GM18511 (cell line): ENCODE measurements around the gene HPX.

Source experiments
- ATAC-seq: cut with Tn5 transposase; IDR thresholded peaks from one replicate; pipeline ENCODE4 v1.9.1; 2021; ENCODE audit warnings: mild to moderate bottlenecking, moderate library complexity; ENCODE audit not compliant: unreplicated experiment

HPX gene, protein sequence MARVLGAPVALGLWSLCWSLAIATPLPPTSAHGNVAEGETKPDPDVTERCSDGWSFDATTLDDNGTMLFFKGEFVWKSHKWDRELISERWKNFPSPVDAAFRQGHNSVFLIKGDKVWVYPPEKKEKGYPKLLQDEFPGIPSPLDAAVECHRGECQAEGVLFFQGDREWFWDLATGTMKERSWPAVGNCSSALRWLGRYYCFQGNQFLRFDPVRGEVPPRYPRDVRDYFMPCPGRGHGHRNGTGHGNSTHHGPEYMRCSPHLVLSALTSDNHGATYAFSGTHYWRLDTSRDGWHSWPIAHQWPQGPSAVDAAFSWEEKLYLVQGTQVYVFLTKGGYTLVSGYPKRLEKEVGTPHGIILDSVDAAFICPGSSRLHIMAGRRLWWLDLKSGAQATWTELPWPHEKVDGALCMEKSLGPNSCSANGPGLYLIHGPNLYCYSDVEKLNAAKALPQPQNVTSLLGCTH

DNA sequence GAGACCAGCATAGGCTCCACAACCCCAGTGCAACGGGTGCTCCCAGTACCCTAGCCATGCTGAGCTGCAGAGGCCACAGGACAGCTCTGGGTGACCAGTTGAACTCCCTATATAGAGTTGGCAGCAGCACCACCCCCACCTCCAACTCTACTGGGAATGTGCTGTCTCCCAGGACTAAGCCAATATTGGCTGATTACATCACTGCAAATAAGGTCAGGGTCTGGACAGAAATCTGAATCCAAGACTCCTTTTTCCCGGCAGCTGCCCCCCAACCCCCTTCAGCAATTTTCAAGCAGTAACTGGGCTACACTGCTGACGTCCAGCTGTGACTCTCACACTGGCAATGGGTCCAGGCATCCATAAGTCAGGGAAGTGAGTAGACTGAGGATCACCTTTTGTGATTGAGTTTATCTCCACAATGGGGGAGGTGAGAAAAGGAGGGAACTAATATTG, at the start of gene HPX:
HPX (minus strand) TSS at position 82 of the 453 bp plus-strand sequence; CDS start at position 58, 24 bp downstream.
- no peak for ATAC-seq

DNA sequence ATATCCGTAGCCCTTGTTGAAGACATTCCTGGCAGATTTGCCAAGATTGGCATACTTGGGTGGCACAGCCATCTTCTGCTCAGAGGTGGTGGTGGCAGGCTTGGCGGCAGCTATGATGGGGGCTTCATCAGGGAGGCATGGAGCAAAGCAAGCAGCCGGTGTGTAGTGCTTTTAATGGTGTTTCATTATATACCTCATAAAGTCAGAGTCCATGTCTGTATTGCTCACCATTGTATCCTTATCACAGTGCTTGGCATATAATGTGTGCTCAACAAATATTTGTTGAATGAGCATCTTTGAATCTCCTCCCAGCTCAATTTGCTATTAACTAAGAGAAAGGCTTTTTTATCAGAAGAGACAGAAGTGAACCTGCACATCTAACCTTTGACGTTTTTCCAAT, 48.5 kb upstream of the HPX start:
- ATAC-seq, result no peak

DNA sequence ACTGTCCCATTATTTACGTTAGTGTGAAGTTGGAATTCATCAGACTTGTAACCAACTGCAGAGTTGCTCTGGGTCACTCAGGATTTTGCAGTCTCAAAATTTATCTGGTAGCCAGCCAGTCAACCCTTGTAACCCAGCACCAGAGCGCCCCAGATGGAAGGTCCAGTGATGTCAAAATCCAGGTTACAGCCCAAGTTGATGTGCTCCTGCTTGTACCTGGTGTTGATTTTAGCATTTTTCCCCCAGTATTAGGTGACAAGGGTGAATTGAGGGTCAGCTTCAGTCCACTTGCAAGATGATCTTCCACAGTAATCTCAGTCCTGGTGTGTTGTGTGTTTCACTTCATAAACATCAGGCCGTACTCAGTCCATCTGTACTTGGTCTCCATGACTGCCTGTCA, 48.0 kb upstream of the HPX start:
- ATAC-seq, result no peak

DNA sequence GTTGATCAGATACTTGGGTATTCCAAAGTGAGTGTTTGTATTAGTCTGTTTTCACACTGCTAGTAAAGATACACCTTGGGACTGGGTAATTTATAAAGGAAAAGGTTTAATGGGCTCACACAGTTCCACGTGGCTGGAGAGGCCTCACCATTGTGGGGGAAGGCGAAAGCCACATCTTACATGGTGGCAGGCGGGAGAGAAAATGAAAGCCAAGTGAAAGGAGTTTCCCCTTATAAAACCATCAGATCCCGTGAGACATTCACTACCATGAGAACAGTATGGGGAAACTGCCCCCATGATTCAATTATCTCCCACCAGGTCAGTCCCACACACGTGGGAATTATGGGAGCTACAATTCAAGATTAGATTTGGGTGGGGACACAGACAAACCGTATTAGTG, 47.6 kb upstream of the HPX start:
- no peak for ATAC-seq

DNA sequence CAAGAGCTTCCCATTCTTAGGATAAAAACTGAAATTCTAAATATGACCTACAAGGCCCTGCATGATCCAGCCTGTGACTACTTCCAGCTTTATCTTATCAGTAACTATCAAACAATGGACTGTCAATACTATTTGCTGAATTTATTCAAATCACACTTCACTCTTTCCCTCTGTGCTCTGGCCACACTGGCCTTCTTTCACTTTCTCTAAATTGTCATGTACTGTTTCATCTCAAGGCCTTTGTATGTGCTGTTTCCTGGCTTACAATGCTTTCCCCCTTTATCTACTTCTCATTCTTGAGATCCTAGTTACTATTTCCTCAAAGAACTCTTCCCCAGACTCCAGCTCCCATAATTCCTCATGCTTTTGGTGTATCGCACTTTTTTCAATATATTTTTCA, 46.2 kb upstream of the HPX start:
- no peak for ATAC-seq

DNA sequence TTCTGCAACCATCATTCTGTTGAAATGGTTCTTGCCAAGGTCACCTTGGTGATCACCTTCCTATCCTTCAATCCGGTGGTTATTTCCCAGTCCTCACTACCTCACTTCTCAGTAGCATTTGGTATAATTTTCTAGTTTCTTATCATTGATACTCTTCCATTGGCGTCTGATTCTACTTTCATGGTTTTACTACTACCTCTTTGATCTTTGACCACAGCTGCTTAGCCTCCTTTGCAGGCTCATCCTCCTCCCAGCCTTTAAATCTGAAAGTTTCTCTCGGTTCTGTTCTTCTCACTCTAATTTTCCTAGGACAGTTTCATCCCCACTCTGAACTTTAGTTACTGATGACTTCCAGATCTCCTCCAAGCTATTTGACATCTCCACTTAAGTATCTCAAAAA, 45.5 kb upstream of the HPX start:
- no peak for ATAC-seq

DNA sequence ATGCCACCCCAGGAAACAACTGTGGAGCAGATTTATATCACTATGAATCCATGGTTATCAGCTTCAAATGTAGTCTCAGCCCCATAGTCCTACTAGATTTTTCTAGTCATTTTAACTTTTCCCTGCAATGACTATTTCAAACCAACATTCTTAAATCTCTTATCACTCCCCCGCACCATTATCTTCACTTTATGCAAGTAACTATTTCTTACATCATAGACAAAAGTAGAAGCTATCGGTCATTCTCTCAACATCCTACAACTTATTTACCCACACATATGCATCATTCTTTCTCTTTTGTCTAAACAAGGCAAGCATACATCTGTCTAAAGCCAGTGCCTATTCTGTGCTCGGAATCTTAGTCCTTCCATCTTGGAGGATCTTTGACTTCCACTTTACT, 44.9 kb upstream of the HPX start:
- no peak for ATAC-seq

DNA sequence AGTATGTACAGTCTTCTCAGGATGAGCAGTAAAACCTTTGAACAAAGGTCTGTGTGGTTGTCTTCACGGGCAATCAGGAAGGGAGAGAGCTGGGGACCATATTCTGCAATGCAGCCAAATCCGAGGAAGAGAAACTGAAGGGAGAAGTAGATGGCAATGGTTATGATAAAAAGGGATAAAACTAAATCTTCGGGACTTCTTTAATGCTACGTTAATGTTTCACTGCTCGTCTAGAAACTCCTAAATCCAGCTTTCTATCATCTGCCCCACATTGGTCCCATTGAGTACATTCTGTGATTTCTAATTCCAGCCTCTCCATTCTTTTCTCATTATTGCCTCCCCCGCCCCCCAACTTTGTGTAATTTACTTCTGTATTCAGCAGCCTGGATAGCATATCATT, 42.2 kb upstream of the HPX start:
- no peak for ATAC-seq

DNA sequence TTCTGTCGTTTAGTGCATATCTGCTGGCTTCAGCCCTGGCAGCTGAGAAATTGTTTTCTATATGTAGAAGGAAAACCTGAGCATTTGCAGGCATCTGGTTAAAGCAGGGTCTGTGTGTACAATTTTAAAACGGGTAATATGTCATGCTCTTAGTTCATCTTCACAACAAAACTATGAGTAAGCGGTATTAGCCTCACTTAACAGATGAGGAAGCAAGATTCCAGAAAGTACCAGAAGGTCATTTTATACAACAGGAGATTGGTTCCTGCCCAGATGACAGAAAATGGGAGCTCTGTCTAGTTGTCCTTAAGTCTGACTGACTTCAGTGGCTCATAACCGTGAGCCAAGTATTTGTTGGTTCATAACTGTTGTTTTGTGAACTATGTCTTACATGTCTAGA, 41.7 kb upstream of the HPX start:
- ATAC-seq, result no peak

DNA sequence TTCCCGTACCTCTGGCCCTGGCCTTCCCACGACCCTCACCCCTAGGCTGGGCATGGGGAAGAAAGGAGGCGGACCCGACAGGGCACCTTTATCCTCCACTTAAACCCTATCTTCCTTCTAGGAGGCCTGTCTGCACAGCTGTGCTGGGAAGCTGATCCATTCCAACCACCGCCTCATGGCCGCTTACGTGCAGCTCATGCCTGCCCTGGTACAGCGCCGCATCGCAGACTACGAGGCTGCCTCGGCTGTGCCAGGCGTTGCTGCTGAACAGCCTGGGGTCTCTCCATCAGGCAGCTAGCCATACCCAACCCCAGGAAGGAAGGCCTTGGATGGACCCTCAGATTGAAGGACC, 41.1 kb upstream of the HPX start:
- peak; percentile 2 for ATAC-seq

DNA sequence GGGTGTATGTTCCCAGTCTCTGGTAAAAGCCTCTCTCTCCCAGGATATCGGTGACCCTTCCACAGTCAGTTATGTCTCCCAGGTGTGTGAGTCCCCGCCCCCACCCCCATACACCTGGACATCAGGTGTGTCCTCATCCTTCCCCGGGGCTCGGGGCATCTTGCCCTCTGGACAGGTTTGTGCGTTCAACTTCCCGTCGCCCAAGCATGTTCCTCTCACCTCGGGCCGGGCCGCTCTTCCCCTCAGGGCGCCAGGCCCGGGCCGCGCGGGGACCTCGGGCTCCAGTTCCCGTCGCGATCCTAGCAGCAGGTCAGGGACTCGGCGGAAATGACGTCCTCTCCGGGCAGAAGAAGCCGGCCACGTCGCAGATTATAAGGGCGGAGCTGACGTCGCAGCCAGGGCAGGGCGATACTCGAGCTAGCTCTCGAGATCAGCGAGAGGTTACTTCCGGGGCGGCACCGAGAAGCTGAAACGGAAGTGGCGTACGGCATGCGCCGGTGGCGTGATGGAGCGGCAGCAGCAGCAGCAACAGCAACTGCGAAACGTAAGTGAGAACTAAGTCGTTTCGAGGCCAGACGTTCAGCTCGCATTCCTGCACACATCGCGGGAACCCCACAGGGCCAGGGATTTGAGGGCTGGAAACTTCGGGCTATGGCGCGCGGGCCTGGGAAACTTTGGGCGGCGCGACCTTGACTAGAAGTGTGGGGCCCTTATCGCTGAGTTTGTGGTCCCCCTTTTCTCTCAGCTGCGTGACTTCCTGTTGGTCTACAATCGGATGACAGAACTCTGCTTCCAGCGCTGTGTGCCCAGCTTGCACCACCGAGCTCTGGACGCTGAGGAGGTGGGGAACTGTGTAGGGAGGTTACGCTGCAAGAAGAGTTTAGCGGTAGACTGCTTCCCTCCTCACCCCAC, 40.5 kb upstream of the HPX start, which contains the start of the genes ARFIP2 and TIMM10B:
ARFIP2 (minus strand) TSS at position 320 of the 912 bp plus-strand sequence. CDS start 910 bp downstream, outside the sequence.
TIMM10B (plus strand) TSS at position 490 of the 912 bp plus-strand sequence; CDS start at position 506, 16 bp downstream.
- peak; percentile 98 for ATAC-seq

DNA sequence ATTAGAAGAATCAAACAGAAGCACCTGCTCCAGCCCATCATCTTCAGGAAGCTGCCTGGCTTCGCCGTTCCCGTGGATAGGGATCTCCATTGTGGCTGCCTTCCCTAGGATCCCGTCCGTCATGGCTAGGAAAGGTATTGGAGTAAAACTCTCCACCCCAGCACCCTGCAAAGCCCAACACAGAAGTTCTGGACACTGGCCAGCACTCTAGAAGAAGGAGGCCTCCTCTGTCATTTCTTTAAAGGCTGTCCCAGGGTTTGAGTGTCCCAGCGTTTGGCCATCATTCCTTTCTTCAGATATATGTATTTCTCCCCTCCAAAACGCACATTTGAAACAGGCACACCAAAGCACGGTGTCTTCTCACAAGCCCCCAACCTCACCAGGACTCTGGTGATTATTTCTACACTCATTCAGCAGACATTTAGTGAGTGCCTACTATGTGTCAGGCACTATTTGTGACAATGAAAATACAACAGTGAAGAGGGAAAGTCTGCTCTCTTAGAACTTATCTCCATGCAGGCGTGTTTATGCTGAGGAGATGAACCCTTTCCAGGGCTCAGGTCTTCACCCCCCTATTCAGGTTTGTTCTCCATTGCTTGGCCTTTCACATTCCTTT, 39.6 kb upstream of the HPX start:
- no peak for ATAC-seq

DNA sequence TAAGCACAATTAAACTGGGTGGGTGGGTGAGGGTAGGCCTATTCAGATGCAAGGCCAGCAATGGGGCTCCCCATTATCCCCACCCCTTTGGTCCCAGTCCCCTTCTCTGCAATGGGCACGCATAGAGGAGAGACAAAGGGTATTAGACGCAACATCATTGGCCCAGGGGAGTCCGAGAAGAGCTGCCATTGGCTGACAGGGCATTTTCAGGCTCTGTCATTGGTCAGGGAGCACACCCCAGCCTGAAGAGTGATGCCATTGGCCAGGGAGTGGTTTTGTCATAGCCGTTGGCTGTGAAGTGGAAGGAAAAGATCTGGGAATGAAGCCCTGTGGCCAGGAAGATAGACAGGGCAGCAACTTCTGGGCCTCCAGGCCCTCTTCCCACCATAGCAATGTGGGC, 35.8 kb upstream of the HPX start:
- no peak for ATAC-seq

DNA sequence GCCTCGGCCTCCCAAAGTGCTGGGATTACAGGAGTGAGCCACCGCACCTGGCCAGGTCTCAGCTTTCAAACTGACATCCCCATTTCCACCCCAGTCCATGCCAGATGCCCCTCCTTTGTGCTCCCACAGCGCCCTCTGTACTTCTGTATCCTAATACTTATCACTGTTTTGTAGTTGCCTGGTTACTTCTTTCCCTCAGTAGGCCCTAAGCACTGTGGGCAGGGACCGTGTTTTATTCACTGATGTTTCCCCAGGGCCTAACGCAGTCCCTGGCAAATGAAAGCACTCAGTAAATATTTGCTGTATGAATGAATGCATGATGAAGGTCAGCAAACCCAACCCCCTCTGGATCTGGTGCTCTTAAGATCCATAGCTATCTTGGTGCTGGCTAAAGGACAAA, 35.1 kb upstream of the HPX start:
- no peak for ATAC-seq

DNA sequence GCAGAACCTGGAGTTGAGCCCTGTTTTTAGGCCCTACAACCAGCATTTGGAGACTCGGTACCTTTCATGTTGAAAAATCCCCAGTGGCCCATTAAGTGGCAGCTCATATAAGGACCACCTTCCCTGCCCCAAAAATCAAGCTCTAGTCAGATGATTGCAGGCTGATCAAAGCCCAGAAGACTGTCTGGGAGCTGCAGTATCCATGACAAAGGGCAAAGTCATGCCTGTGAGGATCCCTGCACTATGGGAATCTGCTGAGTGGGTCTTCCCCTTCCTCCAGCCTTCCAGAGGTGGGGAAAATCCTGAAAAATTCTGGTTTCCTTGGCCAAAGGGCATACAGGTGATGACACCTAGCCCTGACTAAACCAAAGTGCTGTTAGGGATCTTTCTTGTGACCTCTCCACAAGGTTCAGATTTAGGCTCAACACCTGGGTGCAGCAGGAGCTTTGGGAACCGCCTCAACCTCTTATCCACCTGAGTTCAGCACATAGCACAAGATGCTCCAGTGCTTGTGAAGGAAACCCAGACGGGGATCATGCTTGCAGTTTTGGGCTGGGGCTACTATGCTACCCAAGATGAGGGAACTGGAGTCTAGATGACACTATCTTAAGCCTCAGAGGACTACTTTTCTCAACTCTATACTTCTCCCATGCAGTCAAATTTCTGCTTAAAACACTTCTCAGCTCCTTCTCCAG, 34.2 kb upstream of the HPX start:
- no peak for ATAC-seq

DNA sequence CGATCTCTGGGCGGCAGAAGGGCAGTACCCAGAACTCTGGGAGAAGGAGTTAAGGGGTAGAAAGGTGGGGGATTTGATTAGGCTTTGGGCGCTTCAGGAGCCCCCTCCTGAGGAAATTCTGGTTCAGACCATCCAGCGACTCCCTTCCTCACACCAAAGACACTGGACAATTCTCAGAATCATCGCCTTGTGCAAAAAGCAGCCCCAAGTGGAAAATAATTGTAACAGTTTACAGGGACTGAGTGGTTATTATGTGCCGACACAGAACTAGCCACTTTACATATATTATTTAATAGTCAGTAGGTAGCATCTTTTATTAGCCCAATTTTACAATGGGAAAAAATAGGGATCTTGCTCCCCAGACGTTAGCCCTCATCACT, 33.6 kb upstream of the HPX start:
- ATAC-seq, result no peak

DNA sequence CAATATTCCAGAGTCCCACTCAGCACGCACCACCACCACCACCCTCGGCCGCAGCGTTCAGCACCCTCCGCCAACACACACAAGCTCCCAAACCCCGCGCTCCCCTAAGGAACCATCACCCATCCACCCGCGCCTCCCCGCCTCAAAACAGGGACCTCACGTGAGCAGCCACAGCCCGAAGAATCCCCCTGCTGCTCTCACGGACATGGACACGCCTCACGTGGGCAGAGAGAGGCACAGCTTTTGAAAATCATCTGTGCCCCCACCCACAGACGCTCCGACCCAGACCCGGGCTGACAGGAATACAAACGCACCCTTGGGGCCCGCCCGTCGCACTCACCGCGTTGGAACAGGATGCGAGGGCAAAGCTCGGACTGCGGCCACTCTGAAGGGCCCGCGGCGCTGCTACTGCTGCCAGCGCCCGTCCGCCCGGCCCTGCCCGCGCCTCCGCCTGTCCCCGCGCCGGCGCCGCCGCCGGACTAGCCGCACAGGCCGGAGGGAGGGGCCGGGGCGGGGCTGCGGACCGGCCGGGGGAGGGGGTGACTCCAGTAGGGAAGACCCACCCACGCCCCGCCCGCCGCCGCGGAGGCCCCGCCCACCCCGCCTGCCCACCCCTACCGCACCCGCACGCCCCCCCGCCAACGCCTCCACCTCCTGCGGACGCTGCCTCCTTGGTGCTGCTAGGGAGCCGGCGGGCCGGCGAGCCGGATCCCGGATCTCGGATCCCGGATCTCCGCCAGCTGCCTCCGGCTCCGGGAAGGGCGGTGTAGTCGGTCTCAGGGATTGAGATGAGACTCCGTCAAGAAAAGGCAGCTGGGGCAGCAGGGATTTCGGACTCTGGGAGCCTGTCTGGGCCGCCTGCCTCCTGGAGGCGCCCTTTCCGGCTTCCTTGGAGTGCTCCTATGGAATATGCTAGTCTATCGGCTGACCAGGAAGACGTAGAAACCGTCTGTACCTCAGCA, 32.9 kb upstream of the HPX start, which contains the start of gene TRIM3:
TRIM3 (minus strand) TSS at position 491 of the 962 bp plus-strand sequence. CDS start 8,246 bp downstream, outside the sequence.
- ATAC-seq, result peak; percentile 75

DNA sequence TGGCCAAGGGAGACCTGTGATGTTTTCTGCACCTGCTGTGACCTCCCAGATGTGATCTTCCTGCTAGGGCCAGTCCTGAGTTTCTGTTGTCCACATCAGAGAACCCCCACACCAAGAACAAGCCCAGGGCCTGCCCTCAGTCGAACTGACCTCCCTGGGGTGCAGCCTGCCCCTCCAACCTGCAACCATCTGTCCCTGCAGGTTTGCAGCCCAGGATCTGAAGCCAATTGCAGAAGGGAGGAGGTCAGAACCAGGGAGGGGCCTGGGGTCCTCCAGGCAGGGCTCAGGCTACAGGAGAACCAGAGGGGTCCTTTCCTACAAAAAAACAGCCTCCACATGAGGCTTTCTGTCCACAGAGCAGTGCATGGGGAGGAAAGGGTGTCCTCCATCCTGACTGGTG, 32.1 kb upstream of the HPX start:
- no peak for ATAC-seq

DNA sequence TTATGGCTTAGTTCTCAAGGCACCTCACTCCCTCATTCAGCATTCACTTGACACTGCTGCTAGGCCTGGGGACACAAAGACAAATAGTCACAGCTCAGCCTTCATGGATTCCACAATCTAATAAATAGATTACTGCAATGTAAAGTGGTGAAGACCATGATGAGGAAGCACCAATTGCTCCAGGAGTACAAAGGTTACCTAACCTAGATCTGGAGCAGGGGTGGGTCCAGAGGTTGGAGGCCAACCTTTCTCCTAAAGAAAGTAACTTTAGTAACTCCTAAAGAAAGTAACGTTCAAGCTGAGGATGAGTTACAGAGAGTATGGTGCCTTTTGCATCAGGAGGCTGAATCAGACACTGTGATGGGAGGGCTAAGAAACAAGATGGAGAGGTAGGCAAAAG, 28.8 kb upstream of the HPX start:
- ATAC-seq, result no peak
